HG03460 (cell line): ENCODE results near the gene DMWD.

Experiments used
- ATAC-seq: cut with Tn5 transposase; IDR thresholded peaks from one replicate; pipeline ENCODE4 v1.9.1; 2021; ENCODE audit not compliant: unreplicated experiment

DMWD gene

DNA sequence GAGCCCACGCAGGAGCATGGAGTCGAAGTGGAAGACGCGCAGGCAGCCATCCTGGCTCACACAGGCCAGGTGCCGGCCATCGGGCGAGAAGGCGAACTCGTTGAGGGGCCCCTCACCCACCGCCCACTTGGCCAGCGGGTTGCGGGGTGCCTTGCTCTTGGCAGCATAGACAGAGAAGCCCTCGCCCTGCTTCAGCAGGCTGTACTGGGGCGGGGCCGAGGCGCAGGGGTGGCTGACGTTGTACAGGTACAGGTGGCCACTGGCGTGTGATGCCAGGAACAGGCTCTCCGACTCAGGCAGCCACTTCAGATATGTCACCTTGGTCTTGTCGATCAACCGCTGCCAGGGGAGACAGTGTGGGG, 6.1 kb downstream of the DMWD start:
- no peak for ATAC-seq

DNA sequence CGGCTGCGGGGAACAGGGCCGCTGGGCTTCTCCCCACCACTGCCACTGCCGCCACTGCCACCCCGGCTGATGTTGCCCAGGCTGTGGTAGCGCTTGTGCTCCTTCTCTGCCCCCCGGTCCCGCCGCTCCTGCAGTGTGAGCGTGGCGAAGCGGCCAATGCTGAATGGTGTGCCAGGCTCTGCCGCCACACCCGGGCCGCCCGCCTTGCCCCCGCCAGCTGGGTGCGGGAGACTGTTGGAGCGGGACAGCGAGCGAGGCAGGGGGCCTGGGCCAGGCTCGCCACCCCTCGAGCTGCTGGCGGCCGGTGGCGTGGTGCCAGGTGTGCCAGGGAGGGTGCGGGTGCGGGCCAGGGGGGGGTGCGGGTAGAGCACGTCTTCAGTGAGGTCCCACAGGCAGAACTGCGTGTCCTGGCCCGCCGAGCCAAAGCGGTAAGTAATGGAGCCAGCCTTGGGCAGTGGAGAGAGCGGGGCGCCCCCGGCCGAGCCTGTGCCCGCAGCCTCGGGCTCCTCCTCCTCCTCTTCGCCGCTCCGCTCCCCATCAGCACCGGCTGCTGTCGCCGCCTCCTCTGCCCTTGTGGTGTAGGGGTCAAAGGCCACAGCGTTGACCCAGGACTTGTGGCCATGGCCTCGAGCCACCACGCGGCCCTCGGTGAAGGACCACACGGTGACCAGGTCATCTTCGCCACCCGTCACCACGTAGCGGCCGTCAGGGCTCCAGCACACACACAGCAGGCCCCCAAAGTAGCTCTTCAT, 6.7 kb downstream of the DMWD start:
- ATAC-seq: no peak

GRCh38 chr19:45785097-45785496, 7.5 kb downstream of the DMWD start:
- no peak for ATAC-seq

DNA sequence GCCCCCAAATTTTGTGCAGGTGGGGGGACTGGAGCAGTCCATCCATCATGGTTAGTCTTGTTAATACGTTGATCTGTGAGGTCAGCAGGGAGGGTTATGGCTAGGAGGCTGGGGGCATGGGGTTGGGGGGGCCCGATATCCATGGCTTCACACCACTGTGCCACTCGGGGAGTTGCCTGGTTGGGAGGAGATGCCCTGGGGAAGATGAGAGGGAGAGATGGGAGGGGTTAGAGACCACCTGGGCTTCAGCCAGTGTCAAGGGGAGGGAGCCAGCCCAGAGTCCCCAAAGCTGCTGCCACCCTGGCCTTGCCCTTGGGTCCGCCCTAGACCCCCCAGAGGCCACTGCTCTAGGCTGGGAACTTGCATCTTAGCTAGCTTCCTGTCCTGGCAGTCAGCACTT, 8.5 kb downstream of the DMWD start:
- ATAC-seq: no peak

- no peak for ATAC-seq
Observed at GRCh38 chr19:45782820-45783785, 9.5 kb downstream of the DMWD start.

GRCh38 chr19:45782162-45782691, 10.4 kb downstream of the DMWD start, which contains the start of gene DMPK:
Gene DMPK (minus strand): TSS chr19:45782490. CDS start chr19:45782352, 138 bp downstream.
- ATAC-seq: no peak

GRCh38 chr19:45781214-45782161, 11.2 kb downstream of the DMWD start:
- no peak for ATAC-seq

- no peak for ATAC-seq
Observed at GRCh38 chr19:45780448-45781213, 12.0 kb downstream of the DMWD start.

GRCh38 chr19:45780146-45780447, 12.5 kb downstream of the DMWD start:
- no peak for ATAC-seq

DNA sequence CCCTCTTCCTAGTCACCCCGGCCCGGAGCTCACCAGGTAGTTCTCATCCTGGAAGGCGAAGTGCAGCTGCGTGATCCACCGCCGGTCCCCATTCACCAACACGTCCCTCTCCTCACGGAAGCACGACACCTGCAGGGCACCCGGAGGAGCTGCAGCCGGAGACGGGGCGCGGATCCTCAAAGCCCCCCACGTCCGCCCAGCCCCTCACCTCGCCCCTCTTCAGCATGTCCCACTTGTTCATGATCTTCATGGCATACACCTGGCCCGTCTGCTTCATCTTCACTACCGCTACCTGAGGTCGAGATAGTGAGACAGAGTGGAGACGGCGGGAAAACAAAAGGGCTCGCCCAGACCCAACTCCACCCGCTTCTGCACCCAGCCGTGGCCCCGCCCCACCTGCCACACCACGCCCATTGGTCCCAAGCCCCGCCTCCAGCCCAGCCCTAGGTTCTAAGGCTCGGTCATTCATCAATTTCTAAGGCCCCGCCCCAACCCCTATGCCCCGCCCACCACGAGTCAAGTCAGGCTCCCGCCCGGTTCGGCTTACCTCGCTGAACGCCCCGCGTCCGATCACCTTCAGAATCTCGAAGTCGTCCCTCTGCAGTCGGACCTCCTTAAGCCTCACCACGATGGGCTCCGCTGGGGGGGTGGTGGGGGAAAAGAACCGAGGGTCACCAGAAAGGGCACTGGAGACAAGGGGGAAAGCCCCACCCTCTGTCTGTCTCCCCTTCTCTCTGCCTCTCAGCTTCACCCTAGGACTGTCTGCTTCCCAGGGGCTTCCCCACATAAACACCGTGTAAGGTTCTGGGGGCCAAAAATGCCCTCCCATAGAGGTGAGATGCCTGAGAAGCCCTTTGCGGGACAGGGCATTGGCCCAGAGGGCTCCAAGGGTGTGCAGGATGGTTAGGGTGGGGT, 13.2 kb downstream of the DMWD start:
- ATAC-seq: peak; percentile 78

GRCh38 chr19:45778010-45778661, 14.5 kb downstream of the DMWD start:
- no peak for ATAC-seq

DNA sequence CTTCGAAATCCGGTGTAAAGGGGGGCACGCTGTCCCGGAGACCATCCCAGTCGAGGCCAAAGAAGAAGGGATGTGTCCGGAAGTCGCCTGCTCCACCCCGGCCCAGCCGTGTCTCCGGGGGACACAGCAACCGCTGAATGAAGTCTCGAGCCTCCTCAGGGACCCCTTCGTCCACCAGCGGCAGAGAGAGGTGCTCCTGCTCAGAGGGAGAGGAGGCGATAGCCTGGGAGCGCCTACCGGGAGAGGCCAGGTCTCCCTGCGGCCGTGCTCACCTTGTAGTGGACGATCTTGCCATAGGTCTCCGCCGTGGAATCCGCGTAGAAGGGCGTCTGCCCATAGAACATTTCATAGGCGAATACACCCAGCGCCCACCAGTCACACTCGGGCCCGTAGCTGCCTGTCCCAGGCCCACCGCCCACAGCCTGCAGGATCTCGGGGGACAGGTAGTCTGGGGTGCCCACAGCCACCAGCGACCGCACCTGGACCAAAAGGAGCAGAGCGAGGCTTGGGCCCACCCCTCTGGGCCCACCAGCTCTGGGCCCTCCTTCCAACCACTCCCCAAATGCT, 15.2 kb downstream of the DMWD start:
- no peak for ATAC-seq

DNA sequence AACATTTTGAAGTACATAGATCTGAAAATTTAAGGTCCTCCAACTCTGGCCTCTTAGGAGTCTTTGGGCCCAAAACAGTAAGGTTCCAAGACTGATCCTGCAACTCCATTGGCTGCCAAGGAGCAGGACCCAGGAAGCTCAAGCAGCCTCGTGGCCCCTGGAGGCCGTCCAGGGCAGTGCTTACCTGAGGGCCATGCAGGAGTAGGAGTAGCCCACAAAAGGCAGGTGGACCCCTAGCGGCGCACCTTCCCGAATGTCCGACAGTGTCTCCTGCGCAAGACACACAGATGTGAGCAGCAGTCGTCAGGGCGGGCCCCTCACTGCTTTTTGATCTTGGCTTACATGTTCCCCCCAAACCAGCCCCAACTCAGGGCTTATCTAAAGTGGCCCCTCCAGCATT, 17.9 kb downstream of the DMWD start:
- ATAC-seq: no peak

- ATAC-seq: no peak
Observed at GRCh38 chr19:45773384-45773783, 19.3 kb downstream of the DMWD start.

DNA sequence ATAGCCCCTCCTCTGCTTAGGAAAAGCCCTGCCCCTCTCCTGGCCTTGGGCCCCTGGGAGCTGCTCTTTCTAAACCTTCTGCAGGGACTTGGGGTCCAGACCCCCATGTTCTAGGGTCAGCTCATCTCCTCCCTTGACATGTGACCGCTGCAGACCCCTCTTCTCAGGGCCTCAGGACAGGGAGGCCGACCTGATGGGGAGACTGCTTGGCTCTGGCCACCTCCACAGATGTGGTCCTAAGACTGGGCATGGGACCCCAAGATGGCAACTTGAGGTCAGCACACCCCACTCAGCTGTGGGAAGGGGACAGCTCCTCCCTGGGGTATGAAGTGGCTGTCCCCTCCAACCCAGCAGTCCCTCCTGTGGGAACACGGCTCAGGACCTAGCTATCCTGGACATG, 19.7 kb downstream of the DMWD start:
- no peak for ATAC-seq

DNA sequence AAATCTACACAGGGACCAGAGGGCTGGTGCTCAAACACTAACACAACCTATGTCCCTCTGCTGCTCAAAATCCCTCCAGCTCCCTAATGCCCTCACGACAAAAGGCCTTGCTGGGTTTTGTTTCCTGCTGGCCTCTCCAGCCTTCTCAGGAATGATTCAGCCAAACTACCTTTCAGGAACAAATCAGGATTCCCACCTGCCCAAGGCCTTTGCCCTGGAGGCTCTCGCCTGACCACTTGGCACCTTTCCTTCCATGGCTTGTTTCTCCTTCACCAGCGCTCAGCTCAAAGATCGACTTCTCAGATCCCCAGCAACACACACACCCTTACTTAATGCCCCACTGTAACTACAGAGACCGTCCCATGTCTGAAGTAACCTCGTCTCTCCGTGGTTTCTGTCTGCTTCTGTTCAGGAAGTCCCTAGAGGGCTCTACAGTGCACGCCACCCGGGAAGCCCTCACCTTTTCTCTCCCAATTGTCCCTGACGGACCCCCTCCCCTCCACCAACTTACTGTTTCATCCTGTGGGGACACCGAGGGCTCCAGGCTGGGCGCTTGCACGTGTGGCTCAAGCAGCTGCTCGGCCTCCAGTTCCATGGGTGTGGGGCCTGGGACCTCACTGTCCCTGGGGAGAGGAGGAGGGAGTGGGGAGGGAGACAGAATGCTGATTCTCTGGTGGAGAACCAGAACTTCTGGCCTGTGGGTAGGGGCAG, 20.4 kb downstream of the DMWD start:
- ATAC-seq: no peak

DNA sequence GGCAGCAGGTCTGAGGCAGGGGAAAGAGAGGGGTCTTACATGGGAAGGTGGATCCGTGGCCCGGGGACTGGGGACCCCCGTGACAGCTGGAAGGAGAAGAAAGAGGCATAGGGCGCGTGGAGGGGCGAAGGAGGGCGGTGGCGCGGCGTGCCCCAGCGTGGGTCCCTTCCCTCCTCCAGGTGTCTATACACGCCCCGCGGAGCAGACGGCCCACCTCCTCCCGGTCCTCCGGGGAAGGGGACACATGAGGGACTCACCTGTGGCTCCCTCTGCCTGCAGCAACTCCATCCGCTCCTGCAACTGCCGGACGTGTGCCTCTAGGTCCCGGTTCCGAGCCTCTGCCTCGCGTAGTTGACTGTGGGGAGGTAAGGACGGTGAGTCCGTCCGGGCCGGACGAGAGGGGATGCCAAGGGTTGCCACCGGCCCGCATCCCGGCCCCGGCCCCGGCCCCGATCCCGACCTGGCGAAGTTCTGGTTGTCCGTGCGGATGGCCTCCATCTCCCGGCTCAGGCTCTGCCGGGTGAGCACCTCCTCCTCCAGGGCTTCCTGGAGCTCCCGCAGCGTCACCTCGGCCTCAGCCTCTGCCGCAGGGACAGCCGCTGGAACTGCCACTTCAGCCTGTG, 21.2 kb downstream of the DMWD start:
- ATAC-seq: no peak
